GM21737 (cell line): Measurements from ENCODE around the gene TPP1.

Source experiments
- ATAC-seq: cut with Tn5 transposase; IDR thresholded peaks from one replicate; pipeline ENCODE4 v1.9.1; 2021; ENCODE audit warnings: mild to moderate bottlenecking, moderate library complexity; ENCODE audit not compliant: unreplicated experiment

TPP1 gene

DNA sequence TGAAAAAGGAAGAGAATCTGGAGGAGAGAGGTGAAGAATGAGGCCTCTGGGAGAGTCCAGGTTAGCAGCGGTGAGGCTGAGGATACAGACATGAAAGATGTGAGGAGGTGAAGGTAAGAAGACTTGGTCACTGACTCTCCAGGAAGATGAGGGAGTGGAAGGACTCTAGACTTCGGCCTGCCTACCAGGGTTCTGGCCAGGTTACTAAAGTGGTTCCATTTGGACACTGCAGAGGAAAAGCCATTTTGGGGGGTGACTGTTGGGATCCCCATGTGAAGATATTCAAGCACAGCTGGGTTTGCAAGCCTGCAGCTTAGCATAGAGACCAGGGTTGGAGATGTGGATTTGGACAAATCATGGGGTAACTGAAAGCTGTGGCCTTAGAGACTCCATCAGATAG is 28.6 kb upstream of the TPP1 start:
- ATAC-seq, result no peak

GRCh38 chr11:6646918-6647679 is 27.9 kb upstream of the TPP1 start:
- peak; percentile 82 for ATAC-seq

GRCh38 chr11:6646576-6646917 is 27.3 kb upstream of the TPP1 start:
- no peak for ATAC-seq

DNA sequence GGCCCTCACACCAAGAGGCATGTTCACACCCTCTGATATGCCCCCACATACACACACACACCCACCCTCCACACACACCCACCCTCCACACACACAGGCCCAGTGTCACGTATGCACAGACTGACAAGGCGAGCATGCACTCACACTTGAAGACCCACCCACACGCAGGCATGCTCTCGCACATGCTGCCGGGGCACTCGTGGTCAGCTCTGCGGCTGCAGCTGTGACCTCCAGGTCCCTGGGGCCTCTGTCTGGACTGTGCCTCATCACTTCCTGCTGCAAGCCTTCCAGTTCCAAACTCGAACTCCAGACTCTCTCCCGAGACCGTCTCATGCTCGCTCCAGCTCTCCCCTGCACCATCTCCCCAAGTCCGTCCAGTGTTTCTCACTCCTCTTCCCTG is 26.8 kb upstream of the TPP1 start:
- no peak for ATAC-seq

GRCh38 chr11:6642957-6643356 is 23.7 kb upstream of the TPP1 start:
- ATAC-seq, result no peak

DNA sequence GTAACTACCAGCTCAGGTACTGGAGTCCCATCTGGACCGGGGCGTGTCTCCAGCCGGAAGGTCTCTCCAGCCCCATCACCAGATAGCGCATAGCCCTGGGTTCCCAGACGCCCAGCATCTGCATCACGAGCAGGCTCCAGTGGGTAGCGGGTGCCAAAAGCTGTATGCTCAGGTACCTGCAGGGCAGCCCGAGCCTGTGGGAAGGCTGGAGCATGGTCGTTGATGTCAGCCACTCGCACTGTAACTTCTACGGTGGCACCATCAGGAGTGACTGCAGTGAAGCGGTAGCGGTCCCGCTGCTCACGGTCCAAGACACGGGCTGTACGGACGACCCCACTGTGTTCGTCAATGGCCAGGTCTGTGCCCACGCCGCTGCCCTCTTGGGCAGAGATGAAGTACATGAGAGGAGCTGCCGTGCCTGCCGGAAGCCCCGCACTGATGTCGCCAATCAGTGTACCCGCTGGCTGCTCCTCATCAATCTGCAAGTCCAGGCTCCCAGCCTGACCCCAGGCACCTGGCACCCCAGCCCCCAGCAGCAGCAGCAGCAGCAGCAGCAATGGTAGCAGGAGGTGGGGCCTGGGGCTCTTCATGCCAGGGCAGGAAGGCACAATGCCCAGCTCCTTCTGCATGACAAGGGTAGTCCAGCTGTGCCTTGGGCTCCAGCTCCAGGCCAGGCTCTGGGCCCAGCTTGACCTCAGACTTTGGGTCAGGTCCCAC is 21.9 kb upstream of the TPP1 start:
- ATAC-seq, result no peak

DNA sequence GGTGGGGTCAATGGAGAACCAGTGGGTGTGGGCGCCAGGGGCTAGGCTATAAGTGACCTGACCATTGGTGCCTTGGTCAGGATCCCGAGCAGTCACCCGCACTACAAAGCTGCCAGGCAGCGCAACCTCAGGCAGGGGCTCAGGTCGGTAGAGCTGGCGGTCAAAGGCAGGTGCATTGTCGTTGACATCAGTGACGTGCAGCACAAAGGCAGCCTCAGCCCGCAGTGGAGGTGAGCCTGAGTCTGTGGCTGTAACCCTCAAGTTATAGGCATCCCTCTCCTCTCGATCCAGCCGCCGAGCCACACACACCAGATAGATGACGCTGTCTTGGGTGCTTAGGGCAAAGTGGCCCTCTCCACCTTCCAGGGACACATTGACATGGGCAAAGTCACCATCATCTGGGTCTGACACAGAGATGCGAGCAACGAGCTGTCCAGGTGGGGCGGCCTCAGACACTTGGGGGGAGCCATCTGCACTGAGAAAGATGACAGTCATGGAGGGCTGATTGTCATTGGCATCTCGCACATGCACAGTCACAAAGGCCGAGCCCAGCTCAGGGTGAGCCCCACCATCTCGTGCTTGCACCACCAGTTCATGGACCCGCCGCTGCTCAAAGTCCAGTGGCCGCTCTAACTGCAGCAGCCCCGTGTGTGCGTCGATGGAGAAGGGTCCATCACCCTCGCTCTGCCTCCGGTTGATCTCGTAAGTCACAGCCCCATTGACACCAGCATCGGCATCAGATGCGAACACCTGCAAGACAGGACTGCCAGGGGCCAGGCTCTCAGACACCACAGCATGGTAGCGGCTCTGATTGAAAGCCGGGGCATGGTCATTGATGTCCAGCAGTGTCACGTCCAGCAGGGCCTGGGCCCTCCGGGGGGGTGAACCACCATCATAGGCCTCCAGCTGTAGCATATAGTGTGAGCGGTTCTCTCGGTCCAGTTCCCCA is 21.1 kb upstream of the TPP1 start:
- no peak for ATAC-seq

GRCh38 chr11:6638429-6638828 is 19.2 kb upstream of the TPP1 start:
- ATAC-seq, result no peak

DNA sequence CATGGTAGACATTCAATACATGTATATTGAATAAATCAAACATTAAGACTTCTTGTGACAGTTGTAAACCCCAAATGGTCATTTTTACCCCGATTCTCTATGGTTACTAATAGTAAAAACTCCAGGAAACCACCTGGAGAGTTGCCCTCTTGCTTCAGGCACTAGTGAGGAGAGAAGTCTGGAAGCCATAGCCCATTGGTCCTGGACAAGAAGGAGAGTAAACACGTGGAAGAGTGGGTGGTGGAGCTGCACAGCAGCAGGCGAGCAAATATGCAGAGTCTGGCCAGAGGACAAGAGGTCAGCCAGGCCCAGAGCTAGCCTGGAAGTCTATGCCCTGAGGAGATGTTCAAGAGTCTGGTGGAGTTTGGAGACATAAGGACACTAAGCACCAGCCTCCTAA is 18.6 kb upstream of the TPP1 start:
- ATAC-seq, result no peak

GRCh38 chr11:6636480-6636879 is 17.3 kb upstream of the TPP1 start:
- no peak for ATAC-seq

GRCh38 chr11:6635082-6635932 is 16.1 kb upstream of the TPP1 start:
- ATAC-seq, result no peak

GRCh38 chr11:6634534-6634933 is 15.3 kb upstream of the TPP1 start:
- ATAC-seq, result no peak

DNA sequence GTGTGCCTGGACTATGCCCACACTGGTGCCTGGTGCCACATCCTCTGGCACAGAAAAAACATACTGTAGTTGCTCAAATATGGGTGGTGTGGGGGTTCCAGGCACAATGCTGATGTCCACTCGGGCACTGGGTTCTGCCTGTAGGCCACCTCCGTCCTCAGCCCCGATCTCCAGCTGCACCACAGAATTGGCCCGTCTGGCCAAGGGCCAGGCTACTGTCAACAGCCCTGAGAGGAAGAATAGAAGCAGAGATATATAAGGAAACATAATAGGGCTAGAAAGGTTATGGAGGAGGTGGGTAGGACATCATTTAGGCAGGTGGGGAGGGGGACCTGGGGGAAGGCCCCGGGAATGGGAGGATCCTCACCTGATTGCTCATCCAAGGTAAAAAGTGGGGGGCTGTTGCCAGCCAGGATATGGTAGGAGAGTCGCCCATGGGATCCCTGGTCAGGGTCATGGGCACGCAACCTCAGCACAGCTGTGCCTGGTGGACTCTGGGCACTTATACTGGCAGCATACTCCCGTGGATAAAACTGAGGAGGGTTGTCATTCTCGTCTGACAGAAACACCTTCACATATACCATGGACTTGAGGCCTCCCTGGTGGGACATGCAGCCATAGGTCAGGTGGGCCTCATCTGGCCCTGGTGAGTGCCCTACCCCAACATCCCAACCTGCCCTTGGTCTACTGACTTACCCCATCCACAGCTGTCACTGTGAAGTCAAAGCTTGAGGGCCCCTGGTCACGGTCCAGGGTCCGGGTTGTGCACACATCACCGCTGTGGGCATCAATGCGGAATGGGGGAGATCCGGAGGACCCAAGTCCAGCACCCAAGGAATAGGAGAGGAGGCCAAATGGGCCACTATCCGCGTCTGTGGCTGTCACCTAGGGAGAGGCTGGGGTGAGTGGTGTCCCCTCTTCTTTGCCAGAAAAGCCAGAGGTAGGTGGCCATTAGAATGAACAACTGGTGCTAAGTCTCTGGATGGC is 14.5 kb upstream of the TPP1 start:
- ATAC-seq, result no peak

DNA sequence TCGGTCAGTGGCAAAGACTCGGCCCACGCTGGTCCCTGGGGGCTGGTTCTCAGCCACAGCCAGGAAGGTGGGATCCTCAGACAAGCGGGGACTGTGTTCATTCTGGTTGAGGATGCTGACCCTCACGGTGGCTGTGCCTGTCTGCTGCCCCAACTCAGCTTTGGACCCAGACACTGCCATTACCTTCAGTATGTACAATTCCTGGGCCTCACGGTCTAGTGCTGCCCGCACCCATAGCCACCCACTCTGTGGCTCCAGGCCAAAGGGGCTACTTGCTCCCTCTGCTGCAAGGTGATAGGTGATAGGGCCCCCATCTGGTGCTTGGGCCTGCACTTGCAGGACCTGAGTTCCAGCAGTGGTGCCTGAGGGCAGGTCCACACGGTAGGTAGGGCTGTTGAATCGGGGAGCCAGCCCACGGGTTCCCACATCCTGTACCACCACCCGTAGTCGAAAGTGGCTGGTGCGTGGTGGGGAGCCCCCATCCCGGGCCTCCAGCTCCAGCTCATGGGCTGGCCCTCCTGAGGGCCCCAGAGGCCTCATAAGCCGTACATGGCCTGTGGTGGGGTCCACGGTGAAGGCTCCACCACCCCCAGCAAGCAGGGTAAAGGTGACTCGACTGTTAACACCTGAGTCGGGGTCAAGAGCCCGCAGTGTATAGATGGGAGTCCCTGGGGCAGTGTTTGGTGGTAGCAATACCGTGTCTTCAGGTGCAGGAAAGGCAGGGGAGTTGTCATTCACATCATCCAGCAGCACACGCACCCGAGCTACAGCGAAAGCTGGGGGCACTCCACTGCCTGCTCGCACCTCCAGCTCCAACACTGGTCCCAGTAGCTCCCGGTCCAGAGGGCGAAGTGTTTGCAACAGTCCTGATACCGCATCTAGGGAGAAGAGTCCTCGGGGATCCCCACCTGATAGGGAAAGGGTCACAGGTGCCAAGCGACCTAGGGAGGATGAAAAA is 13.2 kb upstream of the TPP1 start:
- no peak for ATAC-seq

- ATAC-seq, result no peak
Measured at GRCh38 chr11:6631361-6631890, 12.2 kb upstream of the TPP1 start.

DNA sequence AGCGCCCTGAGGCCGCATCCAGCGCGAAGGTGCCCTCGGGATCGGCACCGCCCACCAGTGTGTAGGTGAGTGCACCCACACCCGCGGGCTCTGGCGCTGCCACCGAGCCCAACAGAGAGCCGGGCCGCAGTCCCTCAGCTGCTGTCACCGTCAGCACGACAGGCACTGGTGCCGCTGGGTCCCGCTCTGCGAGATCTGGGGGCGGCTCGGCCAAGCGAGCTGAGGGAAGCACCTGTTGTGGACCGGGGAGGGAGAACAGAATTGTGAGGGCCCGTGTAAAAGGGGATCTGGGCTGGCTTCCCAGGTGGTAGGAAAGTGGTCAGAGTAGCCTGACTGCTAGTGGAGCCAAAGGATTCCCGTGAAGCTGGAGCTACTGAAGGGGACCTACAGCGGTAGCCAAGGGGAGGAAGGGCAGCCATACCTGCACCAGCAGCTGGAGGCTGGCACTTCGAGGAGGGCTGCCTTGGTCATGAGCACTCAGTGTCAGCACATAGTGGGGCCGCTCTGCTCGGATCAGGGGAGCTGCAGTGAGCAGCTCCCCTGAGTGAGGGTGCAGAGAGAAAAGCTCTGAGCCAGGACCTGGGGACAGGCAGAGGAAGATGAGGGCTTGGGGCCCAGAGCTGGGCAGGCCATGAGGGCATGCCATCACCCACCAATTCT is 11.5 kb upstream of the TPP1 start:
- no peak for ATAC-seq

GRCh38 chr11:6629892-6630631 is 10.8 kb upstream of the TPP1 start:
- no peak for ATAC-seq
